Cardiac fibroblast (primary cell): ENCODE results near the gene VPS18.

Experiments
- DNase-seq, 2 donors: peaks; one replicate each; pipeline versions ENCODE4 v3.0.0 to v3.0.0-alpha.2; 2010; ENCODE audit warnings: low read depth in 2 of 2
- H3K4me3 ChIP-seq, 2 donors: replicated peaks in 1 of 2; 1 replicate in 1 of 2; 2 replicates in 1 of 2; pipeline ENCODE4 v1.5.1; 2011; ENCODE audit warnings: low read depth in 2 of 2, low read length in 2 of 2, mild to moderate bottlenecking in 2 of 2, moderate library complexity in 1 of 2
- CTCF ChIP-seq: IDR thresholded peaks from one replicate; pipeline ENCODE4 v1.5.1; 2011; ENCODE audit warnings: low read depth, mild to moderate bottlenecking, low read length, inconsistent platforms

The VPS18 gene

DNA sequence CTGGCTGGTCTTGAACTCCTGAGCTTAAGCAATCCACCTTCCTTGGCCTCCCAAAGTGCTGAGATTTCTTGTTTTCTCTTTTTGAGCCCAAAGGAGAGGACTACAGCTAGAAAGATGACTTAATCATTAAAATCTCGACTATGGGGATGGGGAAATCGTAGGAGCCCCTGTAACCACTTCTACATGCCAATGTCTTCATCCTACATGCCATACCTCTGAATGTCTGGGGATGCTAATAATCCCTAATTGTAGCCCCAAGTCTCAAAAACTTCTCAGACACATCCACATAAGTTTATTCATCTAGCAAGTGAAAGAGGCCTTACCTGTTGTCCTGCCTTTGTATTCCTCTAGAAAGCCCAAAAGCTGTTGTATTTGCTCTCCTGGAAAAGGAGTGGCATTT, 16.6 kb upstream of the VPS18 start:
- no peak for DNase-seq
- TF ChIP-seq CTCF, result no peak
- H3K4me3 ChIP-seq, result no peak overlapping the region

DNA sequence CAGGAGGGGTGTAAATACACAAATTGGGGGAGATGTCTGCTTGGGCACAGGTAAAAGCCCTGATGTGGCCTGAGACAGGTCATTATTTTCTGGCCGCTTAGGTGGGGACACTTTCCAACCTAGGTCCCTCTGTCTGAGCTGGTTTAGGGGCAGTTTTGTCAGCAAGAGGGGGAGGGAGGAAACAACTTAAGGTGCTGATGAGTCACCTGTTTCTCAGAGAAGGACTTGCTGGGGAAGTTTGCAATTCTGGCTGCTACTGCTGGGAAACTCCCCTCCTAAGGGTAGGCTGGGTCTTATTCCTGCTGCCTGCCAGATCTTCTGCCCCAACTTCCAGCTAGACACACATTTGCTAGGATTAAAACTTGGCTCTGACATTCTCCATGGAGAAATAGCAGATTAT, 15.5 kb upstream of the VPS18 start:
- peak in 1 of 2 donors; percentile 59 for DNase-seq
- no peak for TF ChIP-seq CTCF
- no peak overlapping the region for H3K4me3 ChIP-seq

DNA sequence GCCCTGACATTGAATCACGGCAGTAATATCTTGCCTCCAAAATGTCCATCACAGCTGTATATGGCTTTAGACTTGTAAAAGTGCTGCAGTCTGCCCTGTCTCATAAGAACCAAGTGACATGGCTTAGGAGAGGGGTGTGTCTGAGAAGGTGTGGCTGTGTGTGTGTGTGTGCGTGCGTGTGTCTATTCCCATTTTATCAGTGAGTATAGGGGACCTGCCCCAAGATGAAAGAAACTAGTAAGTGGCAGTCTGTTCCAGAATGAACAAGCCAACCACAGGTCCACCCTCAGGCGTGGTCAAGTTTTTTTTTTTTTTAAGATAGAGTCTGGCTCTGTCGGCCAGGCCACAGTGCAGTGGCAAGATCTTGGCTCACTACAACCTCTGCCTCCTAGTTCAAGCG, 14.6 kb upstream of the VPS18 start:
- H3K4me3 ChIP-seq, result no peak overlapping the region
- DNase-seq, result no peak
- no peak for TF ChIP-seq CTCF

GRCh38 chr15:40881351-40881750, 12.9 kb upstream of the VPS18 start:
- H3K4me3 ChIP-seq, result no peak overlapping the region
- no peak for TF ChIP-seq CTCF
- DNase-seq, result no peak

GRCh38 chr15:40886586-40886985, 7.7 kb upstream of the VPS18 start:
- DNase-seq, result no peak
- no peak for TF ChIP-seq CTCF
- no peak overlapping the region for H3K4me3 ChIP-seq

DNA sequence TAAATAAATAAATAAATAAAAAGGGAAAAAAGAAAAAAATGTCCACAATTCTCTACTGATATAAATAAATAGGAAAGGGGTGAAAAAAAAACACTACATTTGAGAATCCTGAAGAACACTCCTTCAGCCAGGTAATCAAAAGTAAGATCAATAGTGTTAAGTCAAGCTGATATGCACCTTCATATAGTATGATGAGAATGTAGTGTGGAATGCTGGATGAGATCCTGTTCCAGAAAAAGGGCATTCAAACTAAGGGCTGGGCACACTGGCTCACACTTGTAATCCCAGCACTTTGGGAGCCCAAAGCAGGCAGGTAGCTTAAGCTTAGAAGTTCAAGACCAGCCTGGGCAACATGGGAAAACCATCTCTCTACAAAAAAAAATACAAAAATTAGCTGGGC, 5.1 kb upstream of the VPS18 start:
- no peak overlapping the region for H3K4me3 ChIP-seq
- no peak for TF ChIP-seq CTCF
- DNase-seq, result no peak

GRCh38 chr15:40891138-40891537, 3.1 kb upstream of the VPS18 start:
- H3K4me3 ChIP-seq, result no peak overlapping the region
- DNase-seq, result no peak
- TF ChIP-seq CTCF, result no peak
